ENCODE measurements around the gene NLGN2. TPM values are rescaled to one million over a fixed set of nuclear protein-coding genes. Genes with fewer than 3 reads are reported as not detected.
A peak's percentile ranks its signal among the peaks of the same experiment; 100 is the strongest.

The NLGN2 gene
- total RNA-seq, 1 donor from 2014 or later: 68.4 TPM

- TF ChIP-seq, protein P1, sequence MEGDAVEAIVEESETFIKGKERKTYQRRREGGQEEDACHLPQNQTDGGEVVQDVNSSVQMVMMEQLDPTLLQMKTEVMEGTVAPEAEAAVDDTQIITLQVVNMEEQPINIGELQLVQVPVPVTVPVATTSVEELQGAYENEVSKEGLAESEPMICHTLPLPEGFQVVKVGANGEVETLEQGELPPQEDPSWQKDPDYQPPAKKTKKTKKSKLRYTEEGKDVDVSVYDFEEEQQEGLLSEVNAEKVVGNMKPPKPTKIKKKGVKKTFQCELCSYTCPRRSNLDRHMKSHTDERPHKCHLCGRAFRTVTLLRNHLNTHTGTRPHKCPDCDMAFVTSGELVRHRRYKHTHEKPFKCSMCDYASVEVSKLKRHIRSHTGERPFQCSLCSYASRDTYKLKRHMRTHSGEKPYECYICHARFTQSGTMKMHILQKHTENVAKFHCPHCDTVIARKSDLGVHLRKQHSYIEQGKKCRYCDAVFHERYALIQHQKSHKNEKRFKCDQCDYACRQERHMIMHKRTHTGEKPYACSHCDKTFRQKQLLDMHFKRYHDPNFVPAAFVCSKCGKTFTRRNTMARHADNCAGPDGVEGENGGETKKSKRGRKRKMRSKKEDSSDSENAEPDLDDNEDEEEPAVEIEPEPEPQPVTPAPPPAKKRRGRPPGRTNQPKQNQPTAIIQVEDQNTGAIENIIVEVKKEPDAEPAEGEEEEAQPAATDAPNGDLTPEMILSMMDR (conservative IDR thresholded peaks at IDR 0.05): no peak
- Mint-ChIP-seq H3K4me1 (ENCODE audit: unreplicated experiment) (no peaks in the 10 kb centered on the region), H3K27ac (no peak within 1 kb of the TSS), H3K36me3 (no peaks in the 10 kb centered on the region), H3K27me3 (no peaks in the 10 kb centered on the region), H3K9me3 (no peaks in the 10 kb centered on the region), H3K4me3 (no peak within 1 kb of the TSS)
- DNase-seq (ENCODE audit: extremely low spot score, unreplicated experiment): no peak
These were observed 20.9 kb downstream of the NLGN2 start, which contains the start of gene SPEM3 for GRCh38 chr17:7428557-7428956. TSS of gene SPEM3 (plus strand) at chr17:7428857. CDS start at chr17:7428903, 46 bp downstream.

GRCh38 chr17:7429722-7430121, 22.1 kb downstream of the NLGN2 start:
- DNase-seq (ENCODE audit: extremely low spot score, unreplicated experiment): no peak
- Mint-ChIP-seq H3K4me3 (no peak overlapping the region), H3K36me3 (no peaks in the 10 kb centered on the region), H3K4me1 (ENCODE audit: unreplicated experiment) (no peaks in the 10 kb centered on the region), H3K27me3 (no peaks in the 10 kb centered on the region), H3K9me3 (no peaks in the 10 kb centered on the region), H3K27ac (no peak overlapping the region)
- TF ChIP-seq, protein P1 (conservative IDR thresholded peaks at IDR 0.05): no peak

DNA sequence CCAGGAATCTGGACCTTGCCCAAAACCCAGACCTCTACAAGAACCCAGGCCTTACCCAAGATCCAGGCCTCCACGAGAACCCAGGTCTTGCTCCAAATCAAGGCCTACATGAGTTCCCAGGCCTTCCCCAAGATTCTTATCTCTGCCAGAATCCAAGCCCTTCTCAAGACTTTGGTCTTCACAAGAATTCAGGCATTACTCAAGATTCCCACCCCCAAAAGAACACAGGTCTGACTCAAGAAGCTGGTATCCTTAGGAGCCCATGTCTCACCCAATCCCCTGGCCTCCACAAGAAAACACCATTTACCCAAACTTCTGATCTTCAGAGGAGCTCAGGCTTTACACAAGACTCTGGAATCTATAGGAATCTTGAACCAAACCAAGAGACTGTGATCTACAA, 23.6 kb downstream of the NLGN2 start:
- Mint-ChIP-seq H3K4me1 (ENCODE audit: unreplicated experiment) (peaks cover 8% of the 10 kb centered on the region), H3K36me3 (no peaks in the 10 kb centered on the region), H3K4me3 (no peak overlapping the region), H3K27me3 (peaks cover 11% of the 10 kb centered on the region), H3K9me3 (no peaks in the 10 kb centered on the region), H3K27ac (no peak overlapping the region)
- DNase-seq (ENCODE audit: extremely low spot score, unreplicated experiment): no peak
- TF ChIP-seq, protein P1 (conservative IDR thresholded peaks at IDR 0.05): no peak

- Mint-ChIP-seq H3K27me3 (peaks cover 18% of the 10 kb centered on the region), H3K9me3 (no peaks in the 10 kb centered on the region), H3K4me1 (ENCODE audit: unreplicated experiment) (peaks cover 8% of the 10 kb centered on the region), H3K4me3 (no peak overlapping the region), H3K27ac (no peak overlapping the region), H3K36me3 (no peaks in the 10 kb centered on the region)
- TF ChIP-seq, protein P1 (conservative IDR thresholded peaks at IDR 0.05): no peak
- no peak for DNase-seq (ENCODE audit: extremely low spot score, unreplicated experiment)
These were observed 24.7 kb downstream of the NLGN2 start for GRCh38 chr17:7432296-7432695.

GRCh38 chr17:7435676-7436555, 28.3 kb downstream of the NLGN2 start:
- DNase-seq (ENCODE audit: extremely low spot score, unreplicated experiment): no peak
- no peaks in the 10 kb centered on the region for H3K9me3 Mint-ChIP-seq
- peaks cover 4% of the 10 kb centered on the region for H3K36me3 Mint-ChIP-seq
- H3K27me3 Mint-ChIP-seq: peaks cover 40% of the 10 kb centered on the region
- TF ChIP-seq, protein P1 (conservative IDR thresholded peaks at IDR 0.05): peak; percentile 20
- H3K4me1 Mint-ChIP-seq (ENCODE audit: unreplicated experiment): peaks cover 20% of the 10 kb centered on the region
- peak overlapping the region; percentile 93 for H3K4me3 Mint-ChIP-seq
- peak overlapping the region; percentile 99 for H3K27ac Mint-ChIP-seq
